ENCODE data around the gene DCXR. TPM values are rescaled to one million over a fixed set of nuclear protein-coding genes. Genes with fewer than 3 reads are reported as not detected.
A peak's percentile ranks its signal among the peaks of the same experiment; 100 is the strongest.

The DCXR gene
- total RNA-seq, 6 experiments from 2014 or later: 73.4 to 100 (median 84.8) TPM

GRCh38 chr17:82013341-82013740 is 24.2 kb downstream of the DCXR start:
- Mint-ChIP-seq H3K27me3 (ENCODE audit: insufficient read depth) (no peaks in the 10 kb centered on the region; the same call in 1 of the 2 replicates), H3K4me3 (no peak overlapping the region), H3K27ac (peak overlapping the region; percentile 72; the same call in 1 of the 2 replicates), H3K4me1 (ENCODE audit: low read depth) (peaks cover 6% of the 10 kb centered on the region; the same call in 1 of the 2 replicates), H3K36me3 (ENCODE audit: low read depth) (no peaks in the 10 kb centered on the region), H3K9me3 (no peaks in the 10 kb centered on the region)
- no peak for TF ChIP-seq CTCF (IDR thresholded peaks at IDR 0.05)
- peak; percentile 65 for DNase-seq

DNA sequence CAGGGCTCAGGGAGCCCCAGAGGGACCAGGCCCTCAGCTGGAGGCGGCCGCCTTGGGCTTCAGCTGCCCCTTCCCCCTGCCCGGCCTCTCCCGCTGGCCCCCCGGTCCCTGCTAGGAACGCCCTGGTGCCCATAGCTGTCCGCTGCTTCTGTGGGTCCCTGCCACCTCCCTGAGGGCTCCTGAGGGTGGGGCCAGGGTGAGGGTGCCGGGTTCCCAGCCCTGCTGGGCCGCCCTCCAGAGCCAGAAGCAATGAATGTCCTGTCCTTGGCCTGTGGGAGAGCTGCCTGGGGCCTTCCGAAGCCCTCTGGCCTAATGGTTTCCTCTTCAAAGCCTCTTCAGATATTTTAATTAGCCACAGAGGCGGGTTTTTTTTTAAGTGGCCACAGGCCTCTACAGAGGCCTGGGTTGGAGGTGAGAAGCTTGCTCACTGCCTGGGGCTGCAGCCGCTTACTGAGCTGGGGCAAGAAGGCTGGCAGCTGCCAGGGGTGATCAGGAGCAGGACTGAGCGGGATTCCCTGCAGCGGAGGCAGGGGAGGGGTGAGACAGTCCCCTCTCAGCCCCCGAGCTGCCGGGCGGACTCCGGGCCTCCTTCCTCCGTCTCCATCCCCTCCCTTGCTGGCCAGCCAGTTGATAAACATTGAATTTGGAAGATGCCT is 24.7 kb downstream of the DCXR start:
- Mint-ChIP-seq H3K27me3 (ENCODE audit: insufficient read depth) (no peaks in the 10 kb centered on the region; the same call in 1 of the 2 replicates), H3K9me3 (no peaks in the 10 kb centered on the region), H3K36me3 (ENCODE audit: low read depth) (no peaks in the 10 kb centered on the region), H3K4me1 (ENCODE audit: low read depth) (peaks cover 6% of the 10 kb centered on the region; the same call in 1 of the 2 replicates), H3K27ac (peak overlapping the region; percentile 72; the same call in 1 of the 2 replicates), H3K4me3 (no peak overlapping the region; the same call in 1 of the 2 replicates)
- DNase-seq: peak; percentile 30
- no peak for TF ChIP-seq CTCF (IDR thresholded peaks at IDR 0.05)

DNA sequence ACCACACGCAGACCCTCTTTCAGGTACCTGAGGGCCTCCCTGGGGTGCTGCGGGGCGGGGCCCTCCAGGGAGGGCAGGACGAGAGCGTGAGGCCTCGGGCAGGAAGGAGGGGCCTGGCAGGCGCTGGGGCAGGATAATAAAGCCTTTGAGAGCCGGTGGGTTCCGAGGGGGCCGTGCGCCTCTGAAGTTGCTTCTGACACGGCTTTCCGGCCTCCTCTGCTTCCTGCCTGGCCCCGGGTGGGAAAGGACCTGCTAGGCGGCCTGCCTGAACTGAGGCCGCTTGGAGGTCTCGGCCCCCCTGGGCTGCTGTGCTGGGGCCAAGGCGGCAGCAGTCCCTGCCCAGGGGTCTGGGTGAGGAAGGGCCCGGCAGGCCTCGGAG is 25.2 kb downstream of the DCXR start:
- no peak for TF ChIP-seq CTCF (IDR thresholded peaks at IDR 0.05)
- DNase-seq: no peak
- Mint-ChIP-seq H3K27me3 (ENCODE audit: insufficient read depth) (no peaks in the 10 kb centered on the region; the same call in 1 of the 2 replicates), H3K4me1 (ENCODE audit: low read depth) (peaks cover 6% of the 10 kb centered on the region; the same call in 1 of the 2 replicates), H3K36me3 (ENCODE audit: low read depth) (no peaks in the 10 kb centered on the region), H3K4me3 (no peak overlapping the region), H3K27ac (no peak overlapping the region), H3K9me3 (no peaks in the 10 kb centered on the region)

DNA sequence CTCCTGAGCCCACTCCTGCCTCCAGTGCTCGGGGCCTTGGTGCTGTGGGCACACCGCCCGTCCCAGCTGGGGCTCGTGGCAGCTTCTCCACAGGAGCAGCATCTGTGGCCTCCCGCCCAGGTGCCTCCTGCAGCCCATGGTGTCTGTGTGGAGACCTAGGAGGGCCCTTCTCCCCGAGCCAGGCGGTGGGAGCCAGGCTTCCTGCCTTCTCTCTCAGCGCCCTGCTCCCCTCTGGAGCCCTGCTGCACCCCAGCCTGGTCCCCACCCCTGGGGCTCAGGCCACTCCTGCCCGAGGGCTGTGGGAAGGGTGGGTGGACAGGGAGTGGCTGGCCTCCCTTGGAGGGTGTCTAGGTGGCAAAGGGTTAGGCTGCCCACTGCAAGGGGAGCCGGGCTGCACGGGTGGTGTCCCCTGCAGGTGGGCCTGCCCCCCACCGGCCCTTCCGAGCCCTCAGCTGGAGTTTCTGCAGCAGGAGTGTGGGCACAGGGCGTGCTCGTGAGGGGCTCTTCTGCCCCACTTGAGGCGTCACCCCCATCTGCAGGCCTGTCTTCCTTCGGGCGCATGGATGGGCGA is 25.8 kb downstream of the DCXR start:
- DNase-seq: no peak
- Mint-ChIP-seq H3K36me3 (ENCODE audit: low read depth) (no peaks in the 10 kb centered on the region), H3K27me3 (ENCODE audit: insufficient read depth) (no peaks in the 10 kb centered on the region; the same call in 1 of the 2 replicates), H3K9me3 (no peaks in the 10 kb centered on the region), H3K4me3 (no peak overlapping the region), H3K4me1 (ENCODE audit: low read depth) (peaks cover 8% of the 10 kb centered on the region), H3K27ac (no peak overlapping the region)
- no peak for TF ChIP-seq CTCF (IDR thresholded peaks at IDR 0.05)

GRCh38 chr17:82010575-82011525 is 26.6 kb downstream of the DCXR start:
- Mint-ChIP-seq H3K36me3 (ENCODE audit: low read depth) (no peaks in the 10 kb centered on the region), H3K27ac (no peak overlapping the region), H3K4me1 (ENCODE audit: low read depth) (peaks cover 16% of the 10 kb centered on the region), H3K9me3 (no peaks in the 10 kb centered on the region), H3K27me3 (ENCODE audit: insufficient read depth) (no peaks in the 10 kb centered on the region; the same call in 1 of the 2 replicates), H3K4me3 (no peak overlapping the region)
- no peak for DNase-seq
- no peak for TF ChIP-seq CTCF (IDR thresholded peaks at IDR 0.05)
